ENCODE data around the gene TSPY3. TPM values are rescaled to one million over a fixed set of nuclear protein-coding genes. Genes with fewer than 3 reads are reported as not detected.
A peak's percentile ranks its signal among the peaks of the same experiment; 100 is the strongest.
"Not testable (repeated sequence)": the region's sequence is repeated elsewhere in the genome, so short reads cannot be mapped to it uniquely, and the experiment has no call there.

The TSPY3 gene, protein sequence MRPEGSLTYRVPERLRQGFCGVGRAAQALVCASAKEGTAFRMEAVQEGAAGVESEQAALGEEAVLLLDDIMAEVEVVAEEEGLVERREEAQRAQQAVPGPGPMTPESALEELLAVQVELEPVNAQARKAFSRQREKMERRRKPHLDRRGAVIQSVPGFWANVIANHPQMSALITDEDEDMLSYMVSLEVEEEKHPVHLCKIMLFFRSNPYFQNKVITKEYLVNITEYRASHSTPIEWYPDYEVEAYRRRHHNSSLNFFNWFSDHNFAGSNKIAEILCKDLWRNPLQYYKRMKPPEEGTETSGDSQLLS
- total RNA-seq = not detected

DNA sequence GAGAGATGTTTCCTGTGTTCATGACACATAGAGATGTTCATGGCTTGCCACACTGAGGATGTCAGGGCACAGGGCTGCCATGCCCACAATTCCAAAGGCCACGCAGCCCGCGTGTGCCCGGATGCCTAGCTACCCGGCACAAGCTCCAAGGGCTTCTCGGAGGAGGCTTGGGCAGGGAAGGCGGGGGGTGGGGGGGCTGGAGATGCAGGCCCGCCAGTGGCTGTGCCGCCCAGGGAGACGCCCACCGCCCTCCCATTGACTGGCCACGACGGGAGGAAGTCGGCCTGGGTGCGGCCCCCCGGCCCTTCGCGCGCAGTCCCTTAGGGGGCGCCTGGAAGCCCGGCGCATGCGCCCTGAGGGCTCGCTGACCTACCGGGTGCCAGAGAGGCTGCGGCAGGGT, at the start of gene TSPY3:
TSS of gene TSPY3 (plus strand) at position 301 of the 400 bp plus-strand sequence. CDS start at position 347, 46 bp downstream.
- H3K27me3 Mint-ChIP-seq; H3K4me1 Mint-ChIP-seq; DNase-seq; CTCF ChIA-PET; H3K9me3 Mint-ChIP-seq; H3K36me3 Mint-ChIP-seq (ENCODE audit: low read depth); POLR2A ChIA-PET; H3K27ac Mint-ChIP-seq; H3K4me3 Mint-ChIP-seq: not testable (repeated sequence)

DNA sequence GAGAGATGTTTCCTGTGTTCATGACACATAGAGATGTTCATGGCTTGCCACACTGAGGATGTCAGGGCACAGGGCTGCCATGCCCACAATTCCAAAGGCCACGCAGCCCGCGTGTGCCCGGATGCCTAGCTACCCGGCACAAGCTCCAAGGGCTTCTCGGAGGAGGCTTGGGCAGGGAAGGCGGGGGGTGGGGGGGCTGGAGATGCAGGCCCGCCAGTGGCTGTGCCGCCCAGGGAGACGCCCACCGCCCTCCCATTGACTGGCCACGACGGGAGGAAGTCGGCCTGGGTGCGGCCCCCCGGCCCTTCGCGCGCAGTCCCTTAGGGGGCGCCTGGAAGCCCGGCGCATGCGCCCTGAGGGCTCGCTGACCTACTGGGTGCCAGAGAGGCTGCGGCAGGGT, 40.7 kb upstream of the TSPY3 start, which contains the start of gene TSPY8:
TSS of gene TSPY8 (plus strand) at position 301 of the 400 bp plus-strand sequence. CDS start at position 347, 46 bp downstream.
- POLR2A ChIA-PET; H3K27me3 Mint-ChIP-seq; H3K27ac Mint-ChIP-seq; H3K9me3 Mint-ChIP-seq; DNase-seq; H3K4me3 Mint-ChIP-seq; CTCF ChIA-PET; H3K4me1 Mint-ChIP-seq; H3K36me3 Mint-ChIP-seq (ENCODE audit: low read depth): not testable (repeated sequence)

DNA sequence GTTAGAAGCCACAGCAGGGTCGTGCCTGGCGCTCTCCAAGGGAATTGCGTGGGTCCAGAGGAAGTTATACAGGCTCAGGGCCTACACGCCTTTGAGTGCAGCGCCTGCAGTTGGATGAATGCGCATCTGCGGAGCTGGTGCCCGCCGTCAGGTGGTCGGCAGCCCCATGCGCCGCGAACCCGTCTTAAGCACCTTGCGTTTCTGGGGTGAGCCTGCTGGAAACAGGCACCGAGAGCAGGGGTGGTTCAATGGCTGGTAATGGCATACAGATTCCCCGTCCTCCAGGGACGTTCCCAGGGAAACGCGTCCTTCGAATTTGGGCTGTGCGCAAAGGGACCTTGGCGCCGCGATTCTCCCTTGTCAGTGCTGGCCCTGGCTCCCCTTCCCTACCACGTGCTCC, 1.7 kb upstream of the TSPY3 start:
- not testable (repeated sequence) for H3K27me3 Mint-ChIP-seq
- DNase-seq = peak; percentile 11

More for the DNA sequence above, 1.7 kb upstream of the TSPY3 start:
- H3K4me1 Mint-ChIP-seq; H3K36me3 Mint-ChIP-seq (ENCODE audit: low read depth); H3K9me3 Mint-ChIP-seq; H3K4me3 Mint-ChIP-seq; CTCF ChIA-PET; H3K27ac Mint-ChIP-seq; POLR2A ChIA-PET: not testable (repeated sequence)

Other genes starting within 250 kb of the TSPY3 start
- gene TSPY4, start 61.0 kb upstream of the TSPY3 start, total RNA-seq = not detected
- not detected for gene TSPY8, start 40.6 kb upstream of the TSPY3 start, total RNA-seq
- not detected for gene TSPY1, start 68.5 kb downstream of the TSPY3 start, total RNA-seq
- gene TSPY9, start 88.8 kb downstream of the TSPY3 start, total RNA-seq = not detected
- gene TSPY10, start 129.5 kb downstream of the TSPY3 start, total RNA-seq = not detected

All from activated CD4-positive, alpha-beta memory T cell treated with anti-CD3 and anti-CD28 coated beads, Interleukin-2, amount 10 ng/mL, durations not matched to agents 7 days and 5 days (primary cell).